ENCODE results near the gene KATNAL2.
A peak's percentile ranks its signal among the peaks of the same experiment; 100 is the strongest.

Gene KATNAL2

GRCh38 chr18:46917108-46917802, at the start of gene KATNAL2, which contains the start of gene PIAS2:
KATNAL2 (plus strand) TSS chr18:46917602; CDS start chr18:46946873, 29,271 bp downstream.
PIAS2 (minus strand) TSS chr18:46917507; CDS start chr18:46917345, 162 bp downstream.
- H3K9me3 ChIP-seq (ENCODE audit: control insufficient read depth, insufficient read depth, low read depth, low read length), result no peaks in the 10 kb centered on the region
- H3K9ac ChIP-seq (ENCODE audit: low read length), result peak within 1 kb of the TSS; percentile 97
- H3K36me3 ChIP-seq (ENCODE audit: control insufficient read depth, insufficient read depth, low read length), result no peaks in the 10 kb centered on the region
- H3K4me3 ChIP-seq (ENCODE audit: low read depth, low read length), result peak within 1 kb of the TSS; percentile 99
- peaks cover 31% of the 10 kb centered on the region for H3K4me1 ChIP-seq (ENCODE audit: control insufficient read depth, insufficient read depth, low read length)
- H3K27ac ChIP-seq (ENCODE audit: low read depth, low read length), result peak within 1 kb of the TSS; percentile 95
- H3K27me3 ChIP-seq (ENCODE audit: control insufficient read depth, insufficient read depth, low read length), result no peaks in the 10 kb centered on the region

- peaks cover 46% of the 10 kb centered on the region for H3K9me3 ChIP-seq (ENCODE audit: control insufficient read depth, insufficient read depth, low read depth, low read length)
- peak overlapping the region; percentile 27; the same call in 1 of the 2 replicates for H3K4me3 ChIP-seq (ENCODE audit: low read depth, low read length)
- H3K9ac ChIP-seq (ENCODE audit: low read length), result peak overlapping the region; percentile 26
- H3K27me3 ChIP-seq (ENCODE audit: control insufficient read depth, insufficient read depth, low read length), result no peaks in the 10 kb centered on the region
- peaks cover 30% of the 10 kb centered on the region for H3K36me3 ChIP-seq (ENCODE audit: control insufficient read depth, insufficient read depth, low read length)
- no peak overlapping the region; the same call in 1 of the 2 replicates for H3K27ac ChIP-seq (ENCODE audit: low read depth, low read length)
- H3K4me1 ChIP-seq (ENCODE audit: control insufficient read depth, insufficient read depth, low read length), result peaks cover 14% of the 10 kb centered on the region; the same call in 1 of the 2 replicates
These were observed 49.1 kb upstream of the KATNAL2 start for GRCh38 chr18:46868169-46868921.

- Histone ChIP-seq H3K9ac (ENCODE audit: low read length) (no peak overlapping the region), H3K27me3 (ENCODE audit: control insufficient read depth, insufficient read depth, low read length) (no peaks in the 10 kb centered on the region), H3K4me3 (ENCODE audit: low read depth, low read length) (no peak overlapping the region), H3K4me1 (ENCODE audit: control insufficient read depth, insufficient read depth, low read length) (no peaks in the 10 kb centered on the region), H3K9me3 (ENCODE audit: control insufficient read depth, insufficient read depth, low read depth, low read length) (peaks cover 68% of the 10 kb centered on the region), H3K27ac (ENCODE audit: low read depth, low read length) (no peak overlapping the region), H3K36me3 (ENCODE audit: control insufficient read depth, insufficient read depth, low read length) (peaks cover 46% of the 10 kb centered on the region)
These were observed 39.9 kb upstream of the KATNAL2 start for GRCh38 chr18:46877329-46877987.

GRCh38 chr18:46883180-46883579, 34.2 kb upstream of the KATNAL2 start:
- Histone ChIP-seq H3K27ac (ENCODE audit: low read depth, low read length) (no peak overlapping the region), H3K9me3 (ENCODE audit: control insufficient read depth, insufficient read depth, low read depth, low read length) (peaks cover 28% of the 10 kb centered on the region), H3K27me3 (ENCODE audit: control insufficient read depth, insufficient read depth, low read length) (no peaks in the 10 kb centered on the region), H3K4me3 (ENCODE audit: low read depth, low read length) (no peak overlapping the region), H3K4me1 (ENCODE audit: control insufficient read depth, insufficient read depth, low read length) (no peaks in the 10 kb centered on the region), H3K36me3 (ENCODE audit: control insufficient read depth, insufficient read depth, low read length) (peaks cover 20% of the 10 kb centered on the region), H3K9ac (ENCODE audit: low read length) (no peak overlapping the region)

- no peak overlapping the region for H3K27ac ChIP-seq (ENCODE audit: low read depth, low read length)
- H3K9ac ChIP-seq (ENCODE audit: low read length), result no peak overlapping the region
- peaks cover 35% of the 10 kb centered on the region for H3K36me3 ChIP-seq (ENCODE audit: control insufficient read depth, insufficient read depth, low read length)
- H3K4me3 ChIP-seq (ENCODE audit: low read depth, low read length), result no peak overlapping the region
- H3K4me1 ChIP-seq (ENCODE audit: control insufficient read depth, insufficient read depth, low read length), result no peaks in the 10 kb centered on the region
- no peaks in the 10 kb centered on the region for H3K27me3 ChIP-seq (ENCODE audit: control insufficient read depth, insufficient read depth, low read length)
- peaks cover 35% of the 10 kb centered on the region for H3K9me3 ChIP-seq (ENCODE audit: control insufficient read depth, insufficient read depth, low read depth, low read length)
These were observed 30.5 kb upstream of the KATNAL2 start for GRCh38 chr18:46886893-46887292.

GRCh38 chr18:46888965-46889364, 28.4 kb upstream of the KATNAL2 start:
- H3K36me3 ChIP-seq (ENCODE audit: control insufficient read depth, insufficient read depth, low read length), result peaks cover 35% of the 10 kb centered on the region
- no peak overlapping the region for H3K9ac ChIP-seq (ENCODE audit: low read length)
- H3K27ac ChIP-seq (ENCODE audit: low read depth, low read length), result no peak overlapping the region
- H3K4me1 ChIP-seq (ENCODE audit: control insufficient read depth, insufficient read depth, low read length), result no peaks in the 10 kb centered on the region
- peak overlapping the region; percentile 4; the same call in 1 of the 2 replicates for H3K4me3 ChIP-seq (ENCODE audit: low read depth, low read length)
- no peaks in the 10 kb centered on the region for H3K27me3 ChIP-seq (ENCODE audit: control insufficient read depth, insufficient read depth, low read length)
- peaks cover 35% of the 10 kb centered on the region for H3K9me3 ChIP-seq (ENCODE audit: control insufficient read depth, insufficient read depth, low read depth, low read length)

- Histone ChIP-seq H3K4me3 (ENCODE audit: low read depth, low read length) (no peak overlapping the region), H3K36me3 (ENCODE audit: control insufficient read depth, insufficient read depth, low read length) (peaks cover 35% of the 10 kb centered on the region), H3K4me1 (ENCODE audit: control insufficient read depth, insufficient read depth, low read length) (no peaks in the 10 kb centered on the region; the same call in 1 of the 2 replicates), H3K27me3 (ENCODE audit: control insufficient read depth, insufficient read depth, low read length) (no peaks in the 10 kb centered on the region), H3K9me3 (ENCODE audit: control insufficient read depth, insufficient read depth, low read depth, low read length) (peaks cover 35% of the 10 kb centered on the region), H3K27ac (ENCODE audit: low read depth, low read length) (no peak overlapping the region), H3K9ac (ENCODE audit: low read length) (no peak overlapping the region)
These were observed 25.6 kb upstream of the KATNAL2 start for GRCh38 chr18:46891742-46892214.

- no peaks in the 10 kb centered on the region for H3K27me3 ChIP-seq (ENCODE audit: control insufficient read depth, insufficient read depth, low read length)
- H3K27ac ChIP-seq (ENCODE audit: low read depth, low read length), result no peak overlapping the region
- peaks cover 32% of the 10 kb centered on the region for H3K36me3 ChIP-seq (ENCODE audit: control insufficient read depth, insufficient read depth, low read length)
- no peak overlapping the region for H3K4me3 ChIP-seq (ENCODE audit: low read depth, low read length)
- H3K9me3 ChIP-seq (ENCODE audit: control insufficient read depth, insufficient read depth, low read depth, low read length), result peaks cover 28% of the 10 kb centered on the region
- H3K9ac ChIP-seq (ENCODE audit: low read length), result no peak overlapping the region
- H3K4me1 ChIP-seq (ENCODE audit: control insufficient read depth, insufficient read depth, low read length), result no peaks in the 10 kb centered on the region; the same call in 1 of the 2 replicates
These were observed 24.6 kb upstream of the KATNAL2 start for GRCh38 chr18:46892842-46893241.

GRCh38 chr18:46893360-46893759, 24.0 kb upstream of the KATNAL2 start:
- Histone ChIP-seq H3K27ac (ENCODE audit: low read depth, low read length) (no peak overlapping the region), H3K4me1 (ENCODE audit: control insufficient read depth, insufficient read depth, low read length) (no peaks in the 10 kb centered on the region; the same call in 1 of the 2 replicates), H3K4me3 (ENCODE audit: low read depth, low read length) (no peak overlapping the region), H3K9ac (ENCODE audit: low read length) (no peak overlapping the region), H3K27me3 (ENCODE audit: control insufficient read depth, insufficient read depth, low read length) (no peaks in the 10 kb centered on the region), H3K36me3 (ENCODE audit: control insufficient read depth, insufficient read depth, low read length) (peaks cover 28% of the 10 kb centered on the region), H3K9me3 (ENCODE audit: control insufficient read depth, insufficient read depth, low read depth, low read length) (peaks cover 26% of the 10 kb centered on the region)

- Histone ChIP-seq H3K4me3 (ENCODE audit: low read depth, low read length) (no peak overlapping the region), H3K36me3 (ENCODE audit: control insufficient read depth, insufficient read depth, low read length) (peaks cover 20% of the 10 kb centered on the region), H3K27me3 (ENCODE audit: control insufficient read depth, insufficient read depth, low read length) (no peaks in the 10 kb centered on the region), H3K9ac (ENCODE audit: low read length) (no peak overlapping the region), H3K9me3 (ENCODE audit: control insufficient read depth, insufficient read depth, low read depth, low read length) (peaks cover 19% of the 10 kb centered on the region), H3K27ac (ENCODE audit: low read depth, low read length) (no peak overlapping the region), H3K4me1 (ENCODE audit: control insufficient read depth, insufficient read depth, low read length) (peaks cover 3% of the 10 kb centered on the region; the same call in 1 of the 2 replicates)
These were observed 23.3 kb upstream of the KATNAL2 start for GRCh38 chr18:46894124-46894523.

Data from HUES6 (cell line).